ENCODE results near the gene CACNA1C.

- TF ChIP-seq, protein P1, sequence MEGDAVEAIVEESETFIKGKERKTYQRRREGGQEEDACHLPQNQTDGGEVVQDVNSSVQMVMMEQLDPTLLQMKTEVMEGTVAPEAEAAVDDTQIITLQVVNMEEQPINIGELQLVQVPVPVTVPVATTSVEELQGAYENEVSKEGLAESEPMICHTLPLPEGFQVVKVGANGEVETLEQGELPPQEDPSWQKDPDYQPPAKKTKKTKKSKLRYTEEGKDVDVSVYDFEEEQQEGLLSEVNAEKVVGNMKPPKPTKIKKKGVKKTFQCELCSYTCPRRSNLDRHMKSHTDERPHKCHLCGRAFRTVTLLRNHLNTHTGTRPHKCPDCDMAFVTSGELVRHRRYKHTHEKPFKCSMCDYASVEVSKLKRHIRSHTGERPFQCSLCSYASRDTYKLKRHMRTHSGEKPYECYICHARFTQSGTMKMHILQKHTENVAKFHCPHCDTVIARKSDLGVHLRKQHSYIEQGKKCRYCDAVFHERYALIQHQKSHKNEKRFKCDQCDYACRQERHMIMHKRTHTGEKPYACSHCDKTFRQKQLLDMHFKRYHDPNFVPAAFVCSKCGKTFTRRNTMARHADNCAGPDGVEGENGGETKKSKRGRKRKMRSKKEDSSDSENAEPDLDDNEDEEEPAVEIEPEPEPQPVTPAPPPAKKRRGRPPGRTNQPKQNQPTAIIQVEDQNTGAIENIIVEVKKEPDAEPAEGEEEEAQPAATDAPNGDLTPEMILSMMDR (IDR thresholded peaks at IDR 0.05) = no peak
- TF ChIP-seq POLR2A (IDR thresholded peaks at IDR 0.05) = no peak
These were observed 13.8 kb upstream of the CACNA1C start for GRCh38 chr12:2039034-2039433.
